Embryonic facial prominence (tissue), 1 donor: ENCODE measurements around the gene EXOSC6.
"Not testable (repeated sequence)": the region's sequence is repeated elsewhere in the genome, so short reads cannot be mapped to it uniquely, and the experiment has no call there.

Experiments used
- DNase-seq: peaks from one replicate; pipeline ENCODE4 v3.0.0-alpha.2; 2016; ENCODE audit errors: extremely low spot score

Gene EXOSC6

DNA sequence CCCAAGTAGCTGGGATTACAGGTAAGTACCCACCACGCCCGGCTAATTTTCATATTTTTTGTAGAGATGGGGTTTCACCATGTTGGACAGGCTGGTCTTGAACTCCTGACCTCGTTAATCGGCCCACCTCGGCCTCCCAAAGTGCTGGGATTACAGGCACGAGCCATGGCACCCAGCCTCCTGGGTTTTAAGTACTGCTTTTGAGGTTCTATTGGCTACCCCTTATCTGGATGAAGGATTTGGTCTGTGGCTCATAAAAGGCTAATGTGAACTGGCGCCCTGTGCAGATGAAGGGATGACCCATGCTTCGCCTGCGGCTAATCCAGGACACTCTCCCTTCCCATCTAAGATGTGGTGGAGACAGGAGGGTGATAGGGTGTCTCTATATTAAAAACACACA, 52.6 kb downstream of the EXOSC6 start:
- not testable (repeated sequence) for DNase-seq

DNA sequence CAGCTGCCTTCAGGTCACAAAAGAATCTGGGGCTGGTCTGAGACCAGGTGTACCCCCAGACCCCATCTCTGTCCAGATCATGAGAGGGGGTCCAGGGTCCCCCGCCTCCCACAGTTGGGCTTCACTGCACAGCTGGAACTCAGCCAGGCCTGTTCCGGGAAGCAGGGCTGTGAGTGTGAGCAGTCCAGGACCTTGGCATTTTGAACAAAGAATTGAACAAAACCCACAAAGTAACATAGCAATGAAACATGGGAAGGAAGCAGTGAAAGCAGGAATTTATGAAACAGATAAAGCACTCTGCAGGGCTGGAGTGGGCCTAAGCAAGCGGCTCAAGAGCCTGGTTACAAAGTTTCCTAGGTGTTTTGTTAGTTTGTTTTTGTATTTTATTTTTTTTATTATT, 53.1 kb downstream of the EXOSC6 start:
- not testable (repeated sequence) for DNase-seq

DNA sequence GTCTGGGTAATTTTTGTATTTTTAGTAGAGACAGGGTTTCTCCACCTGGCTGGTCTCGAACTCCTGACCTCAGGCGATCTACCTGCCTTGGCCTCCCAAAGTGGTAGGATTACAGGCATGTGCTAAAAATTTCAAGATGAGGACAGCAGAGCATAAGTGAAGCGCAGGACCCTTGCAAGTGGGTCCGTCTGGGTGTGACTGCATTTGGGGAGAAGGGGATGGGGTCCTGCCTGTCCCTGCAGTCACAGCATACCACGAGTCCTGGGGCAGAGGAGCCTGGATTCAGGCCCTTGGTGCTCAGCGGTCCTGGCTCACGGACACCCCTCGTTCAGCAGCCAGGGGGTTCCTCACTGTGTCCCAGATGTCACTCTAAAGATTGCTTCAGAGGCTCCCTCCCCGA, 53.5 kb downstream of the EXOSC6 start:
- not testable (repeated sequence) for DNase-seq

DNA sequence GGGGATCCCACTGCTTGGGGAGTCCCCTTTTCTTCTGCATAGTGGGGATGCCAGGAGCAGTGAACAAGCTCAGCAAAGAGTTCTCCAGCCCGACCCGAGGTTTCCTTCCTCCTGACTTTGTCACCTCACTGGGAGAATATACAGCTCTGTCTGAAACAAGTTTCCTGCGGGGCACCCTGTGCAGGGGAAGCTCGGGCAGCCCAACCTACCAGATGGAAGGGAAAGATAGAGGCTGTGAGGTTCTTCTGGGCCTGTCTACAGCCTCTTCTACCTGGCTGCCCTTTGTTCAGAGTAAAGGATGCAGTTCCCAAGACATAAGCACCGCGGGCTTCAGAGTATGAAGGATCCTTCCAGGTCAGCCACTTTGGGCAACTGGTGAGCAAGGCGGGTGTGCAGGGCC, 54.1 kb downstream of the EXOSC6 start:
- not testable (repeated sequence) for DNase-seq
